ENCODE results near the gene SLC6A2.

The SLC6A2 gene

DNA sequence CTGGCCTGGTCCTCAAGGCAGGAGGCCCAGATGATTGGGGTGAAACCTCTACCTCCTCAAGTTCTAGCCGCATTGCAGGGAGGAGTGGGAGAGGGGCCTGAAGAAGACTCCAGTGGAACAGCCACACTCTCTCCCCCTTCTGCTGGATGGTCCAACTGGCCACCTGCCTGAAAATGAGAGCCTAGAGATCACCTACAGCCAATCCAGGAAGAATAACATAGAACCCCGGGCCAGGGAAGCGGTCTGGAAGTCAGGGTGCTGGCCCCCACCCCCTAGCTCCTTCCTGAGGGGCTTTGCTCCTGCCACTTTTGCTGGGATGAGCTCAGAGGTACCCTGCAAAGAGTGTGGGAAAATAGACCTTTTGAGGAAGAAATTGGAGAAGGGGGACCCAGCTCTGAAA is 1.8 kb downstream of the SLC6A2 start:
- DNase-seq (ENCODE audit: low read depth) = no peak
- H3K4me3 ChIP-seq (ENCODE audit: low read depth, low read length) = no peak overlapping the region
- TF ChIP-seq CTCF (IDR thresholded peaks at IDR 0.05; ENCODE audit: control insufficient read depth, extremely low read depth, insufficient read depth) = no peak

GRCh38 chr16:55658898-55659420 is 3.2 kb downstream of the SLC6A2 start:
- DNase-seq (ENCODE audit: low read depth) = no peak
- no peak for TF ChIP-seq CTCF (IDR thresholded peaks at IDR 0.05; ENCODE audit: control insufficient read depth, extremely low read depth, insufficient read depth)
- no peak overlapping the region for H3K4me3 ChIP-seq (ENCODE audit: low read depth, low read length)

DNA sequence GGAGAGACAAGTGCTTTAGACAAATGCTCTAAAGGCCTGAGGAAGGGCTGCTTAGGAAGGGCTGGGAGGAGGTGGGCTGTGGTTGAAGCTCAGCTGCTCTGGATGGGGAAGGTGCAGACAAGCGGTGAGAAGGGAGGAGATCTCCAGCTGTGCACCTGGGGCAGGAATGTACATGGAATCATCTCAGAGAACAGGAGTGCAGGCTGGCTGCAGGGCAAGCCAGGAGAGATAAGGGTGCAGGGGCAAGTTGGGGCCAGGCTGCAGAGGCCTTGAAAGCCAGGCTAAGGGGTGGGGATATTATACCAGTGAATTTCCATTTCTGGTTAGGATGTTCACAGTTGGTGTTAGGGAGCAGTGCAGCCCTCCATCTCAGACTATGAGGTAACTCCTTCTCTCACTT is 4.2 kb downstream of the SLC6A2 start:
- H3K4me3 ChIP-seq (ENCODE audit: low read depth, low read length) = no peak overlapping the region
- TF ChIP-seq CTCF (IDR thresholded peaks at IDR 0.05; ENCODE audit: control insufficient read depth, extremely low read depth, insufficient read depth) = no peak
- DNase-seq (ENCODE audit: low read depth) = no peak

DNA sequence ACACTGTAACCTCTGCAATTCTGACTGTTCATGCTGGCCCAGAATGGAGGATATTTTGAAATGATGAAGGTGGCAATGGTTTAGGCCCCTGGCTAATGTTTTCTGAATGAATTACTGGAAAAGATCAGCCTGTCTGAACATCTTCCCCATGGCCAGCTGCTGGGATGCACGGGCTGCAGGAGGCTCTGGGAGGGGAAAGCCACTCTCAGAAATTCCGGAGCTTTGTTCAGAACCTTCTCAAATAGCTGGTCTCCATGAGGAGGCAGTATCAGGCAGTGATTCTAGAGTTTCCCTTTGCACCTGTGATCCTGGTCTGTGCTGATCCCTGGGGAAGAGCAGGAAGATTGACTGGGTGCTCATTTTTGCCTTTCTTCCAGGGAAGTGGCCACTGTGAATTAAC is 5.0 kb downstream of the SLC6A2 start:
- no peak overlapping the region for H3K4me3 ChIP-seq (ENCODE audit: low read depth, low read length)
- no peak for DNase-seq (ENCODE audit: low read depth)
- no peak for TF ChIP-seq CTCF (IDR thresholded peaks at IDR 0.05; ENCODE audit: control insufficient read depth, extremely low read depth, insufficient read depth)

GRCh38 chr16:55661941-55662643 is 6.3 kb downstream of the SLC6A2 start:
- no peak overlapping the region for H3K4me3 ChIP-seq (ENCODE audit: low read depth, low read length)
- TF ChIP-seq CTCF (IDR thresholded peaks at IDR 0.05; ENCODE audit: control insufficient read depth, extremely low read depth, insufficient read depth) = no peak
- no peak for DNase-seq (ENCODE audit: low read depth)

DNA sequence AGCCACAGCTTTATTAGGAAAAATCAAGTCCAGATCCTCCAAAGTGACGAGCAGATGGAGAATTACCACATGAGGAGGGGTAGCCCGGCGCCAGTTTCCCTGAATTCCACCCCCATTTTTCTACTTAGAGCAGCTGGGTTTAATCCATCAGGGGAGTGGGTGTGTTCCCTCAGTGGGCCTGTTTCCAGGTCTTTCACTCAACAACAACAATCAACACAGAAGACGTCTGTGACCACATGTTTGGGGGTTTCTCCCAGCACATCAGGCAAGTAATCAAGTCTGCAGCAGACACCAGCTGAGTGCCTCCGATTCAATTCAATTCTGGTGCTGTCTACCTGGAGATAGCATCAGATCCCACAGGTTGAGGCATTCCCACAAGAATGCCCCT is 6.8 kb downstream of the SLC6A2 start:
- no peak overlapping the region for H3K4me3 ChIP-seq (ENCODE audit: low read depth, low read length)
- TF ChIP-seq CTCF (IDR thresholded peaks at IDR 0.05; ENCODE audit: control insufficient read depth, extremely low read depth, insufficient read depth) = no peak
- DNase-seq (ENCODE audit: low read depth) = no peak

- DNase-seq (ENCODE audit: low read depth) = no peak
- no peak overlapping the region for H3K4me3 ChIP-seq (ENCODE audit: low read depth, low read length)
- no peak for TF ChIP-seq CTCF (IDR thresholded peaks at IDR 0.05; ENCODE audit: control insufficient read depth, extremely low read depth, insufficient read depth)
These were observed 7.4 kb downstream of the SLC6A2 start for GRCh38 chr16:55663225-55663624.
